Calu3 (cell line): ENCODE results near the gene CASP1. TPM values are rescaled to one million over a fixed set of nuclear protein-coding genes. Genes with fewer than 3 reads are reported as not detected.

ENCODE experiments used
- BruUV-seq: library from RNA; stranded (reverse); fragments of 400-500 nt; replicated peaks from 2 replicates; lab custom pipeline; 2021; lab: Mats Ljungman, UMichigan
- CTCF ChIA-PET: fragments of 300-600 bp; sonication (Branson Sonifier 250); formaldehyde crosslinking; loops from one replicate; lab custom pipeline; 2022; ENCODE audit warnings: antibody characterized with exemption; lab: Charles Lee
- DNase-seq: peaks from one replicate; pipeline ENCODE4 v3.0.0; 2022
- H3K27ac Mint-ChIP-seq: one replicate; pipeline ENCODE4 v1.8.0; 2022; ENCODE audit warnings: mixed read lengths; ENCODE audit not compliant: unreplicated experiment
- H3K27me3 Mint-ChIP-seq: one replicate; pipeline ENCODE4 v1.8.0; 2022; ENCODE audit warnings: mixed read lengths; ENCODE audit not compliant: unreplicated experiment
- H3K36me3 Mint-ChIP-seq: one replicate; pipeline ENCODE4 v1.8.0; 2022; ENCODE audit warnings: mild to moderate bottlenecking, moderate library complexity, mixed read lengths; ENCODE audit not compliant: insufficient read depth, unreplicated experiment
- H3K4me1 Mint-ChIP-seq: one replicate; pipeline ENCODE4 v1.8.0; 2022; ENCODE audit warnings: mild to moderate bottlenecking, low read depth, mixed read lengths; ENCODE audit not compliant: unreplicated experiment
- H3K4me3 Mint-ChIP-seq: one replicate; pipeline ENCODE4 v1.8.0; 2022; ENCODE audit warnings: mild to moderate bottlenecking, low read depth, moderate library complexity, mixed read lengths; ENCODE audit not compliant: unreplicated experiment
- H3K9me3 Mint-ChIP-seq: one replicate; pipeline ENCODE4 v1.8.0; 2022; ENCODE audit warnings: low read depth, mixed read lengths; ENCODE audit not compliant: unreplicated experiment
- intact Hi-C: fragments of 100-400 bp; cut with micrococcal nuclease; formaldehyde crosslinking; loops from one replicate; pipeline ENCODE4 v1.10.0; 2022; ENCODE audit not compliant: unreplicated experiment
- total RNA-seq: library from RNA; stranded (reverse); gene quantifications from 2 replicates; pipeline ENCODE4 v1.2.3, GENCODE V29; 2022
- TF ChIP-seq, protein P1 (sequence below): fragments of 200-600 bp; IDR thresholded peaks from one replicate; pipeline ENCODE4 v1.8.0; 2022; ENCODE audit warnings: antibody characterized with exemption; ENCODE audit not compliant: unreplicated experiment

The CASP1 gene
- total RNA-seq, 1 experiment from 2014 or later, result 10.1 TPM

DNA sequence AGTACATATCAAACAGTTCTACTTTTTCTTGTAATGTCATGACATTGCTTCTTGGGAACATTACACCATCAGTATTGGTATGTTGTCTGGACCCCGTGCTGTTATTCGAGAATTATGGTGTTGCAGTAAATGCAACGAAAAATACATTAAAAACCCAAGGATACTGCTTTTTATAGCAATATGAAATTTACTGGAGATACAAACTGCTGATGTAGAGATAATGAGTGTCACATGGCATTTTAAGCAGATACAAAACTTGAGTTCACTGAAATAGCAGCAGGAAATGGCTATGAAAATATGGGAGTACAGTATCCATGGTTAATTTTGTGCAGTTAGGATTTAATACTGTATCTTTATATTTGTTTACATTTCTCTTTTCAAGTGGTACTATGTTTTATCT lies 17.5 kb upstream of the CASP1 start:
- Mint-ChIP-seq H3K27ac (no peak overlapping the region), H3K9me3 (no peaks in the 10 kb centered on the region), H3K4me1 (no peaks in the 10 kb centered on the region), H3K4me3 (no peak overlapping the region), H3K27me3 (no peaks in the 10 kb centered on the region), H3K36me3 (no peaks in the 10 kb centered on the region)
- BruUV-seq, result no TSS peak
- TF ChIP-seq, protein P1, sequence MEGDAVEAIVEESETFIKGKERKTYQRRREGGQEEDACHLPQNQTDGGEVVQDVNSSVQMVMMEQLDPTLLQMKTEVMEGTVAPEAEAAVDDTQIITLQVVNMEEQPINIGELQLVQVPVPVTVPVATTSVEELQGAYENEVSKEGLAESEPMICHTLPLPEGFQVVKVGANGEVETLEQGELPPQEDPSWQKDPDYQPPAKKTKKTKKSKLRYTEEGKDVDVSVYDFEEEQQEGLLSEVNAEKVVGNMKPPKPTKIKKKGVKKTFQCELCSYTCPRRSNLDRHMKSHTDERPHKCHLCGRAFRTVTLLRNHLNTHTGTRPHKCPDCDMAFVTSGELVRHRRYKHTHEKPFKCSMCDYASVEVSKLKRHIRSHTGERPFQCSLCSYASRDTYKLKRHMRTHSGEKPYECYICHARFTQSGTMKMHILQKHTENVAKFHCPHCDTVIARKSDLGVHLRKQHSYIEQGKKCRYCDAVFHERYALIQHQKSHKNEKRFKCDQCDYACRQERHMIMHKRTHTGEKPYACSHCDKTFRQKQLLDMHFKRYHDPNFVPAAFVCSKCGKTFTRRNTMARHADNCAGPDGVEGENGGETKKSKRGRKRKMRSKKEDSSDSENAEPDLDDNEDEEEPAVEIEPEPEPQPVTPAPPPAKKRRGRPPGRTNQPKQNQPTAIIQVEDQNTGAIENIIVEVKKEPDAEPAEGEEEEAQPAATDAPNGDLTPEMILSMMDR, result no peak
- no peak for DNase-seq
- CTCF ChIA-PET, result no interaction called here
- intact Hi-C loops, result no loop called here

DNA sequence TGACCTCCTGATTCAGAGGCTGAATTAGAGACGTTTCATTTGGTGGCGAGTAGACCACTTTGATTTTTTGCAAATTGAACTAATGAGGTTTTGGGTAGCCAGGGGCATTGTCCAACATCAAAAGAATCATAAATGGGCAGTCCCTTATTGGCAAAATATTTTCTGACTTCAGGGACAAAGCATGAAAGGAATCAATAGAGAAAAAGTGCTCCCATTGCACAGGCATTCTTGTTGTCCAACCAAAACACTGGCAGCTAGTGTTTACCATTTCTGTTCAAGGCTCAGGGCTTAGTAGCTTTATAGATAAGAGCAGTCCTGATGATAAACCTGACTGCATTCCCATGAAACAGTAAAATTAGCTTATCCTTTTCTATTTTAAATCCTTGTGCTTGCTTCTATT lies 16.6 kb upstream of the CASP1 start:
- no peak overlapping the region for H3K27ac Mint-ChIP-seq
- intact Hi-C loops, result no loop called here
- DNase-seq, result no peak

DNA sequence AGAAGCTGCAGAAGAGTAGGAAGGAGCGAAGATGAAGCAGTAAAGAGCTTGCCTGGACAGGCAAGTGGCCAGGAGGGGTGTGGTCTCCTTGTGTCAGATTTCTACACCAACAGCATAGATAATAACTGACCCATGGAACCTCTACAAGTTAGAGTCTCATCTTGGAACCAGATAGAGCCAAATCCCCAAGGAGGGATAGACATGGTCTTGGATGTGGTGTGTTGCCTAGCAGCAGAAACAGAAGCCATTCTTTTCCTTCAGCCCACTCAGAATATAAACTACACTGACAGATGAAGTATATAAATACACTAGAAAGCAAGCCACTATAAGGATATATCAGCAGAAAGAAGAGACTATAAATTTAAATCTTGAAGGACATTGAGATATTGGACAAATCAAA lies 14.5 kb upstream of the CASP1 start:
- intact Hi-C loops, result no loop called here
- no TSS peak for BruUV-seq

More for the DNA sequence above, 16.6 kb upstream of the CASP1 start:
- Mint-ChIP-seq H3K27me3 (no peaks in the 10 kb centered on the region), H3K9me3 (no peaks in the 10 kb centered on the region), H3K4me3 (no peak overlapping the region), H3K4me1 (peaks cover under 1% of the 10 kb centered on the region), H3K36me3 (no peaks in the 10 kb centered on the region)
- CTCF ChIA-PET, result no interaction called here
- TF ChIP-seq, protein P1, result no peak
- BruUV-seq, result no TSS peak

DNA sequence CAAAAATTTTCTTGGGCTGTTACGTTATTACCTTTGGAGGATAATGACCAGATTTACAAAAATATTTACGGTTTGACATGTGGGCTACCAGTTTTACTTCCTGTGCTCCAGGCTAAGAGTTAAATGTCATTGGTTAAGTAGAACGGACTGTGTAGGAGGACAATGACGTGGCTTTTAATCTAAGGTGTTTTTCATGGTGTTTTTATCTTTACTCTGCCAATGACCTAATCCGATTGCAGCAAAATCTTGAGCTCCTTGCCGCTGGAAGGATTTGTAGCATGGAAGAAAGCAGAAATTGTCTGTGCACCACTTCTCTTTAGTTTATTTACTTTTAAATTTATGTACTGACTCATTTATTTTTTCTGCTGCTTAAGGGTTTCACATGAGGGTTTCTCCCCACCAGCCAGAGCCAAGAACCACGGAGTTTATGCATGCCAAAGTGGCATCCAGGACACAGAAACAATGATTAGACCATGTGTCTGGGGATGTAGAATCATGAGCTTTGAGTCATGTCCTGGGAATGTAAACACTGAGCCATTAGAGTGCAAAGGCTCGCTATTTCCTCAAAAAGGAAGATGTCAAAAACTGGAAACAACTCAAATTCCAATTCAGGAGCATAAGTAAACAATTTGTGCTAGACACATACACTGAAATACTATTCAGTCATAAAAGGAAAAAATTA lies 12.1 kb upstream of the CASP1 start:
- peaks cover 27% of the 10 kb centered on the region for H3K4me1 Mint-ChIP-seq
- H3K27ac Mint-ChIP-seq, result no peak overlapping the region
- intact Hi-C loops, result no loop called here
- no peaks in the 10 kb centered on the region for H3K9me3 Mint-ChIP-seq
- H3K36me3 Mint-ChIP-seq, result peaks cover 5% of the 10 kb centered on the region
- CTCF ChIA-PET, result no interaction called here
- TF ChIP-seq, protein P1, result no peak
- no peak overlapping the region for H3K4me3 Mint-ChIP-seq
- BruUV-seq, result no TSS peak
- H3K27me3 Mint-ChIP-seq, result no peaks in the 10 kb centered on the region
- peak; percentile 35 for DNase-seq

More for the DNA sequence above, 14.5 kb upstream of the CASP1 start:
- no peak overlapping the region for H3K4me3 Mint-ChIP-seq
- H3K9me3 Mint-ChIP-seq, result no peaks in the 10 kb centered on the region
- TF ChIP-seq, protein P1, result no peak
- no peaks in the 10 kb centered on the region for H3K27me3 Mint-ChIP-seq
- CTCF ChIA-PET, result no interaction called here
- no peak for DNase-seq
- peaks cover 21% of the 10 kb centered on the region for H3K4me1 Mint-ChIP-seq
- H3K36me3 Mint-ChIP-seq, result peaks cover 5% of the 10 kb centered on the region
- H3K27ac Mint-ChIP-seq, result no peak overlapping the region
